ENCODE measurements around the gene FERMT2.

The FERMT2 gene

GRCh38 chr14:52950898-52951680 lies at the start of gene FERMT2:
FERMT2 (minus strand) TSS chr14:52951050; CDS start chr14:52950568, 482 bp downstream.
- DNase-seq (ENCODE audit: low spot score) = no peak

- no peak for DNase-seq (ENCODE audit: low spot score)
Measured at GRCh38 chr14:52998376-52999015, 47.6 kb upstream of the FERMT2 start.

GRCh38 chr14:52996493-52996892 lies 45.6 kb upstream of the FERMT2 start:
- DNase-seq (ENCODE audit: low spot score) = no peak

GRCh38 chr14:52995998-52996397 lies 45.1 kb upstream of the FERMT2 start:
- no peak for DNase-seq (ENCODE audit: low spot score)

GRCh38 chr14:52992236-52992870 lies 41.5 kb upstream of the FERMT2 start:
- no peak for DNase-seq (ENCODE audit: low spot score)

- no peak for DNase-seq (ENCODE audit: low spot score)
Measured at GRCh38 chr14:52988139-52988538, 37.3 kb upstream of the FERMT2 start.

- peak; percentile 52 for DNase-seq (ENCODE audit: low spot score)
Measured at GRCh38 chr14:52987514-52987913, 36.7 kb upstream of the FERMT2 start.

GRCh38 chr14:52987042-52987441 lies 36.2 kb upstream of the FERMT2 start:
- DNase-seq (ENCODE audit: low spot score) = no peak

GRCh38 chr14:52977798-52978197 lies 26.9 kb upstream of the FERMT2 start:
- DNase-seq (ENCODE audit: low spot score) = no peak

- DNase-seq (ENCODE audit: low spot score) = no peak
Measured at GRCh38 chr14:52974406-52974805, 23.6 kb upstream of the FERMT2 start.

GRCh38 chr14:52961060-52961639 lies 10.3 kb upstream of the FERMT2 start:
- DNase-seq (ENCODE audit: low spot score) = no peak

- no peak for DNase-seq (ENCODE audit: low spot score)
Measured at GRCh38 chr14:52960627-52961026, 9.8 kb upstream of the FERMT2 start.

- no peak for DNase-seq (ENCODE audit: low spot score)
Measured at GRCh38 chr14:52954346-52955214, 3.7 kb upstream of the FERMT2 start.

- DNase-seq (ENCODE audit: low spot score) = no peak
Measured at GRCh38 chr14:52951681-52952554, 1.1 kb upstream of the FERMT2 start.

GRCh38 chr14:52950410-52950897 lies 396 bp downstream of the FERMT2 start:
- no peak for DNase-seq (ENCODE audit: low spot score)

- no peak for DNase-seq (ENCODE audit: low spot score)
Measured at GRCh38 chr14:52949711-52950409, 990 bp downstream of the FERMT2 start.

GRCh38 chr14:52949249-52949648 lies 1.6 kb downstream of the FERMT2 start:
- DNase-seq (ENCODE audit: low spot score) = no peak

- DNase-seq (ENCODE audit: low spot score) = no peak
Measured at GRCh38 chr14:52948836-52949235, 2.0 kb downstream of the FERMT2 start.

GRCh38 chr14:52948039-52948438 lies 2.8 kb downstream of the FERMT2 start:
- DNase-seq (ENCODE audit: low spot score) = no peak

- no peak for DNase-seq (ENCODE audit: low spot score)
Measured at GRCh38 chr14:52944254-52944653, 6.6 kb downstream of the FERMT2 start.
